CD4-positive, alpha-beta T cell (primary cell): ENCODE data around the gene TMEM181. TPM values are rescaled to one million over a fixed set of nuclear protein-coding genes. Genes with fewer than 3 reads are reported as not detected.

Experiments used
- ATAC-seq: fragments of 200-7000 bp; cut with Tn5 transposase; one replicate; pipeline ENCODE4 v1.10.0; 2022; ENCODE audit warnings: mild to moderate bottlenecking; ENCODE audit not compliant: poor library complexity
- CTCF ChIA-PET: fragments of 350-600 bp; sonication (Branson Sonifier 250); formaldehyde crosslinking; loops from one replicate; lab custom pipeline; 2021; ENCODE audit warnings: antibody characterized with exemption, inconsistent platforms; lab: Charles Lee
- POLR2A ChIA-PET: fragments of 350-600 bp; sonication (Branson Sonifier 250); formaldehyde crosslinking; loops from one replicate; lab custom pipeline; 2021; ENCODE audit warnings: antibody characterized with exemption, inconsistent platforms; lab: Charles Lee
- DNase-seq, 14 experiments: peaks; one replicate each; pipeline ENCODE4 v3.0.0-alpha.2; 2013 to 2020; ENCODE audit warnings: mixed read lengths in 2 of 14
- H3K27ac ChIP-seq, 2 donors: one replicate each; pipeline versions ENCODE4 v1.5.1 to v1.7.0; 2013; ENCODE audit warnings: low read length in 2 of 2, low read depth in 1 of 2, mild to moderate bottlenecking in 1 of 2
- H3K27me3 ChIP-seq, 2 experiments: 1 replicate in 1 of 2; 2 replicates in 1 of 2; pipeline versions ENCODE4 v1.6.1 to v1.7.0; 2013; ENCODE audit warnings: low read length in 2 of 2, control low read depth in 1 of 2, mild to moderate bottlenecking in 1 of 2, moderate library complexity in 1 of 2; ENCODE audit not compliant: insufficient read depth in 2 of 2, control insufficient read depth in 1 of 2
- H3K36me3 ChIP-seq: one replicate; pipeline ENCODE4 v1.6.1; 2013; ENCODE audit warnings: low read length, control low read depth; ENCODE audit not compliant: insufficient read depth
- H3K4me1 ChIP-seq: one replicate; pipeline ENCODE4 v1.6.1; 2013; ENCODE audit warnings: low read length, control low read depth; ENCODE audit not compliant: insufficient read depth
- H3K4me3 ChIP-seq: one replicate; pipeline ENCODE4 v1.5.1; 2013; ENCODE audit warnings: mild to moderate bottlenecking, low read length, moderate library complexity
- H3K9me3 ChIP-seq, 2 experiments: 1 replicate in 1 of 2; 2 replicates in 1 of 2; pipeline versions ENCODE4 v1.6.1 to v1.7.0; 2013; ENCODE audit warnings: low read length in 2 of 2, mild to moderate bottlenecking in 2 of 2, control low read depth in 1 of 2, moderate library complexity in 1 of 2; ENCODE audit not compliant: control insufficient read depth in 1 of 2, insufficient read depth in 1 of 2
- H3K27ac Mint-ChIP-seq: one replicate; pipeline ENCODE4 v1.8.0; 2020; ENCODE audit warnings: mixed read lengths
- H3K27me3 Mint-ChIP-seq: one replicate; pipeline ENCODE4 v1.8.0; 2021; ENCODE audit warnings: mixed read lengths
- H3K36me3 Mint-ChIP-seq: one replicate; pipeline ENCODE4 v1.8.0; 2021; ENCODE audit warnings: low read depth, mixed read lengths
- H3K4me1 Mint-ChIP-seq: one replicate; pipeline ENCODE4 v1.8.0; 2021; ENCODE audit warnings: low read depth, mixed read lengths
- H3K4me3 Mint-ChIP-seq: one replicate; pipeline ENCODE4 v1.8.0; 2020; ENCODE audit warnings: mild to moderate bottlenecking, mixed read lengths
- H3K9me3 Mint-ChIP-seq: one replicate; pipeline ENCODE4 v1.8.0; 2020; ENCODE audit warnings: mixed read lengths
- CTCF ChIP-seq: fragments of 200-600 bp; IDR thresholded peaks from one replicate; pipeline ENCODE4 v1.8.0; 2022; ENCODE audit warnings: antibody characterized with exemption, mild to moderate bottlenecking
- intact Hi-C, 2 experiments: fragments of 100-400 bp; cut with DNase I in 1 of 2; cut with micrococcal nuclease in 1 of 2; formaldehyde crosslinking; loops; one replicate each; pipeline versions ENCODE4 v1.15.1 to v1.9.0; 2023 to 2025; cut with DNase I, micrococcal nuclease
- microRNA-seq: library from miRNA; unstranded; fragments of <30 nt; microRNA quantifications from one replicate; pipeline ENCODE4 v1.2.0, GENCODE V29; 2021; ENCODE audit warnings: borderline microRNAs expressed, borderline replicate concordance
- total RNA-seq, 174 experiments: library from RNA in 2 of 174; stranded (reverse) in 2 of 174; gene quantifications; one replicate each; pipeline ENCODE4 v1.2.3 and lab custom pipeline; 2021 to 2026

Gene TMEM181
- total RNA-seq, 2 experiments from 2014 or later = 10.2 to 10.9 TPM

GRCh38 chr6:158684745-158685324 is 124.9 kb downstream of the TMEM181 start:
- ChIA-PET CTCF (interaction anchor here (0.7 to 1.2 kb wide), 2 partner anchors 121 to 185 kb away, joined by 4 read pairs; no protein-coding TSS in a partner anchor), POLR2A (interaction anchor here (0.9 to 3.0 kb wide), 2 partner anchors 22 kb away, joined by 3 to 9 read pairs; no protein-coding TSS in a partner anchor)
- Mint-ChIP-seq H3K4me3 (no peak overlapping the region), H3K9me3 (no peaks in the 10 kb centered on the region), H3K4me1 (peaks cover 49% of the 10 kb centered on the region), H3K27ac (peak overlapping the region; percentile 7), H3K36me3 (peaks cover 66% of the 10 kb centered on the region), H3K27me3 (no peaks in the 10 kb centered on the region)
- intact Hi-C loops = no loop called here
- TF ChIP-seq CTCF = no peak
- Histone ChIP-seq H3K4me3 (no peak overlapping the region), H3K4me1 (peaks cover 44% of the 10 kb centered on the region), H3K27me3 (no peaks in the 10 kb centered on the region), H3K27ac (no peak overlapping the region), H3K36me3 (peaks cover 19% of the 10 kb centered on the region), H3K9me3 (no peaks in the 10 kb centered on the region)
- ATAC-seq (no peak), DNase-seq (no peak)

Small RNAs within 50 kb of the gene (microRNA-seq; reads per million reads assigned to microRNA genes)
- not detected for gene MIR7161

Other genes starting within 250 kb of the TMEM181 start
- gene TULP4, start 247.6 kb upstream of the TMEM181 start, total RNA-seq = 10 to 100 TPM; 66.1 to 68.2 TPM
- gene DYNLT1, start 84.7 kb downstream of the TMEM181 start, total RNA-seq = 100 to 1,000 TPM; 170 to 182 TPM
- gene SYTL3, start 90.0 kb downstream of the TMEM181 start, total RNA-seq = 10 to 100 TPM; 41.2 to 42.7 TPM